Measurements from ENCODE around the gene MAGEB1.

Gene MAGEB1

DNA sequence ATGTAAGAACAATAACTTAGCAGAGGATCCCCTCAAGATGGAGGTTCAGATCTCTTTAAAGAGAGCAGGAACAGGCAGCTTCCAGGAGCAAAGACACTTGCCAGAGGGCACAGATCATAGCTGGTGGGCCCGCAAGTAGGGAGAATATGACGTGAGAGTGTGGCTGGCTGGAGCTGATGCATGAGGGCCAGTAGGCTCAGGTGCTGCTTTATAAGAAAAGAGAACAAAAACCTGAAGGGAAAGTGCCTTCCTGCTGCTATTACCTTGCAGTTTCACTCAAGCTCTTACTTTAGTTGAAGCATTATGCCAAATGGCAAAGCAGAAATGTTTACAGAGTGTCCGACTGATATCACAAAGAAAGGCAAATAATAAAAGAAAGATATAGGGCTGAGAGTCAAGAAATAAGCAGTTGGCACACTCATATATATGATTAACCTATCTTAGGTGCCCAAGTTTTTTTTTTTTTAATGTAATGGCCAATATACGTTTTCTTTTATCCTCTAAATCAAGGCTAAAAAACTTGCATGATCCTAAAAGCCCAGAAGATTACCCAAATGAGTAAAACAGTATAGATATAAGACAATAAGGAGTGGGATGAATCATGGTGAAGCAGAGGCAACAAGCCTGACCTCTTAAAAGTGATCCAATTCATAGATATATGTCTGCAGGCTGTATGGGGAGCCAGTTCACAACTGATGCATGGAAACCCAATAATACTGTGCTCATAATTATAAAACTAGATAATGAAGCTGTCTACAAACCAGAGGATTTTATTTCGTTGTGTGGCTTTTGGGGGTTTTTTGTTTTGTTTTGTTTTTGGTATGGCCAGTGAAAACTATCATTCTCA is 49.7 kb downstream of the MAGEB1 start:
- DNase-seq = no peak

DNA sequence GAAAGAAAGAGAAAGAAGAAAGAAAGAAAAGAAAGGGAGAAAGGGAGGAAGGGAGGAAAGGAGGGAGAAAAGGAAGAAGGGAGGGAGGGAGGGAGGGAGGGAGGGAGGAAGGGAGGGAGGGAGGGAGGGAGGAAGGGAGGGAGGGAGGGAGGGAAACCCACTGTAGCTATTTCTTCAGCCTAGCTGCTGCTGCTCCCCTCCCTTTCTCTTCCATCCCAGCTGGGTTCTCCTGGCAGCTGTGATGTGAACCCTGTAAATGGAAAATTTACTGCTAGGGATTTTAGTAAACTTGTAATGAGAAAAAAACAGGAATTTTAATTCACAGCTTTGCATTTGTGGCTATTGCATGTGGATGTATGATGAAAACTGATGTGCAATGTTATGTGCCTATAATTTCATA is 54.3 kb downstream of the MAGEB1 start:
- no peak for DNase-seq
